ENCODE data around the gene DTL.

The DTL gene

DNA sequence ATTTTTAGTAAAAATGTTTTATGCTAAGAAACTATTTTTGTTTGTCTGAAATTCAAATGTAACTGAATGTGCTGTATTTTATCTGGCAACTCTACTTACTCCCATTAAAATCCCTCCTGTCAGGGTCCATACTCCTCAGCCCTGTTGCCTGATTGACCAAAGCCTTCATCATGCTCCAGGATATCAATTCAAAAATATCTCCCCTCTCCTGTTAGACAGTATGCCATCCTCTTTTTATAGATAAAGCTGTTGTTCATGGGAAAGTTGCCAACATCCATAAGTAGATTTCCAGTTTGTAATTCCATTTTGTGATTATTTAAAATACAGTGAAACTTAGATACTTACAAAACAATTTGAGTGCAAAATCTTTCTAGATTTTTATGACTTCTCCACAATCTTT is 65.7 kb downstream of the DTL start:
- peaks cover 0 to 4% of the 10 kb centered on the region in 2 donors for H3K9me3 ChIP-seq (ENCODE audit: control insufficient read depth in 1 of 2, low read length in 2 of 2)
- no peak overlapping the region for H3K27ac ChIP-seq (ENCODE audit: low read length)
- H3K4me3 ChIP-seq (ENCODE audit: low read depth in 1 of 2, low read length in 2 of 2), result no peak overlapping the region
- no peaks in the 10 kb centered on the region for H3K4me1 ChIP-seq (ENCODE audit: control insufficient read depth in 1 of 2, insufficient read depth in 2 of 2, low read length in 2 of 2)
- no peaks in the 10 kb centered on the region for H3K27me3 ChIP-seq (ENCODE audit: low read depth, low read length)
- no peaks in the 10 kb centered on the region for H3K36me3 ChIP-seq (ENCODE audit: control insufficient read depth in 1 of 2, insufficient read depth in 2 of 2, low read length in 2 of 2)

DNA sequence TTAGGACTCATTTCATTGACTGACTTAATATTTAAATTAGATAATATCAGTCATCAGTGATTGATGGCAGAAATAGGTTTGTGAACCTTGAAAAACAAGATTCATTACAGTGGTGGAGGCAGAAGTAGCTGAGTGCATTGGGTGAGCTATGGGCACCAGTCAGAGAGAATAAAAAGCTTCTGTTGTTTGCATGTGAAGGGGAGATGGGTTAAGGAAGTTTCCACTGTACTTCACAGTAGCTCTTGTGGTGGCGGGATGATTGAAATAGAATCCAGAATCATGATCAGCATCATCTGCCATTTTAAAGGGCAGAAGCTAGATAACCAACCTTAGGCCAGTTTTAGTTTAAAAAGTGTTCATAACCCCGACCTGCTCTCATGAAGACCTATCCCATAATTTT is 66.2 kb downstream of the DTL start:
- H3K4me1 ChIP-seq (ENCODE audit: control insufficient read depth in 1 of 2, insufficient read depth in 2 of 2, low read length in 2 of 2), result no peaks in the 10 kb centered on the region
- H3K9me3 ChIP-seq (ENCODE audit: control insufficient read depth in 1 of 2, low read length in 2 of 2), result peaks cover 0 to 4% of the 10 kb centered on the region in 2 donors
- no peak overlapping the region for H3K27ac ChIP-seq (ENCODE audit: low read length)
- no peaks in the 10 kb centered on the region for H3K27me3 ChIP-seq (ENCODE audit: low read depth, low read length)
- no peaks in the 10 kb centered on the region for H3K36me3 ChIP-seq (ENCODE audit: control insufficient read depth in 1 of 2, insufficient read depth in 2 of 2, low read length in 2 of 2)
- no peak overlapping the region for H3K4me3 ChIP-seq (ENCODE audit: low read depth in 1 of 2, low read length in 2 of 2)

DNA sequence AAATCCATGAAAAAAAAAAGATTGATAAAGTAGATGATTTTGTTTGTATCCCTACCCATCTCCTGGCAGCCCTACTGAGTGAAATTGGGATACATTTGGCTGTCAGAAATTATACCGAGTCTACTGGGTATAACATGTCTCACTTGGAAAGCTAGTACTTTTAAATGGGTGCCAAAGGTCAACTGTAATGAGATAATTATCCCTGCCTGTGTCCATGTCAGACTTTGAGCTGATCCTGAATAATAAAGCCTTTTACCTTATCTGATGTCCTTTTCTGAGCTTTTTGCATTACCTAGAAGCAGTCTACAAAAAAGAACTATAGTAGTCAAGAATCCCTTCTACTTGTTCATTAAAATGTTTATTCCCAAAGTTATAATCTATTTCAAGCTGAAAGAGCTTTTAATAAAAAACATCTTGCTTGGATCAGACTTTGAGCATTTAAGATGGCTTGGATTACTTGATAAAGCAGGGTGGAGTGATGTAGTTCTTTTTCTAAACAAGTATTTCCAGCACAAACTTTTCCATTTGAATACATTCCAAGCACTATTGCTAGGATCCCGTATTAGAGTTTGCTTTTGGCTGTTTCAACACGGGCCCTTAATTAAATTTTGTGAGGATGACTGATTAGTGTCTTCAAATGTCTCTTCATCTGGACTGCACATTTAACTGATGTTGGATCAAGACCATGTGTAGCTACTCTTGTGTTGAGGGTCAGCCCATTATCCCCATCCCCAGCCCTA is 69.2 kb downstream of the DTL start:
- Histone ChIP-seq H3K27me3 (ENCODE audit: low read depth, low read length) (no peaks in the 10 kb centered on the region), H3K4me1 (ENCODE audit: control insufficient read depth in 1 of 2, insufficient read depth in 2 of 2, low read length in 2 of 2) (no peaks in the 10 kb centered on the region), H3K36me3 (ENCODE audit: control insufficient read depth in 1 of 2, insufficient read depth in 2 of 2, low read length in 2 of 2) (no peaks in the 10 kb centered on the region), H3K27ac (ENCODE audit: low read length) (no peak overlapping the region), H3K4me3 (ENCODE audit: low read depth in 1 of 2, low read length in 2 of 2) (no peak overlapping the region), H3K9me3 (ENCODE audit: control insufficient read depth in 1 of 2, low read length in 2 of 2) (no peaks in the 10 kb centered on the region)

DNA sequence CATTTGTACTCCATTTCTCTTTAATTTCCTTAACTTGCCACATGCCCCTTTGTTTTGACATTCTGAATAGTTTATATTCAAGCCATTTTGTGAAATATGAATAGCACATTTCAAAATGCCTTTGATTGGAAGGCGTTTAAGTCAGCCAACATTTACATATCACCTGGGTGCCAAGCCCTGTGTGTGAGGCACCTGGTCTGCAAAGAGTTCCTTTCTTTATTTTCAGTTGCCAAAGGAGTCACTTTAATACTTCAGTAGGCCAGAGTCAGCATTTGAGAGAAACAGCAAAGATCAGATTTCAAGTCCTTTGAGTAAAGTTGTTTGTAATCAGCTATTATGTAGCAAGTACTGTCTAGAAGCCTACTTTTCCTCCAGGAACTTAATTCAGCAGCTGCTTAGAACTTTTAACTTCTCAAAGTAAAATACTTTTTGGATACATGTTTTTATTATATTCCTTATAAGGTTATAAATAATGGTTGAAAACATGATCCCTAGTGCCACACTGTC is 70.8 kb downstream of the DTL start:
- H3K9me3 ChIP-seq (ENCODE audit: control insufficient read depth in 1 of 2, low read length in 2 of 2), result no peaks in the 10 kb centered on the region
- H3K27me3 ChIP-seq (ENCODE audit: low read depth, low read length), result no peaks in the 10 kb centered on the region
- H3K4me1 ChIP-seq (ENCODE audit: control insufficient read depth in 1 of 2, insufficient read depth in 2 of 2, low read length in 2 of 2), result peaks cover 6 to 7% of the 10 kb centered on the region in 2 donors
- H3K27ac ChIP-seq (ENCODE audit: low read length), result no peak overlapping the region
- no peak overlapping the region for H3K4me3 ChIP-seq (ENCODE audit: low read depth in 1 of 2, low read length in 2 of 2)
- H3K36me3 ChIP-seq (ENCODE audit: control insufficient read depth in 1 of 2, insufficient read depth in 2 of 2, low read length in 2 of 2), result no peaks in the 10 kb centered on the region

DNA sequence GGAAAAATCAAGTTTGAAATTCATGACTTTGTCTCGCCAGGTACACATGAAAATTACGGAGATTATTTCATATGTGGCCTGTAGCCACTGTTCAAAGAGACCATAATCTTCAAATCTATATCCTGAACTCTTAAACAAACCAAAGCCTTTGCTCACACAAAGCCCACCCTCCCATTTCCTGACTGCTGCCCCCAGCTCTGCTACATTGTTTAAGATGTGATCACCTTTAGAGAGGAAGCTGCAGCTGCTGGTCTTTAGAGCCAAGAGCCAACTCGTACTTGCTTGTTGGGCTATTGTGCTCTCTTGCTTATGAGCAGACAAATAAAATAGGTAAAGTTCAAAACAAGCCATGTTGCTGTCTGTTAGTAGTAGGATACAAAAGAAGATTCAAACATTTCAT is 71.9 kb downstream of the DTL start:
- peaks cover 6 to 7% of the 10 kb centered on the region in 2 donors for H3K4me1 ChIP-seq (ENCODE audit: control insufficient read depth in 1 of 2, insufficient read depth in 2 of 2, low read length in 2 of 2)
- no peak overlapping the region for H3K4me3 ChIP-seq (ENCODE audit: low read depth in 1 of 2, low read length in 2 of 2)
- no peak overlapping the region for H3K27ac ChIP-seq (ENCODE audit: low read length)

DNA sequence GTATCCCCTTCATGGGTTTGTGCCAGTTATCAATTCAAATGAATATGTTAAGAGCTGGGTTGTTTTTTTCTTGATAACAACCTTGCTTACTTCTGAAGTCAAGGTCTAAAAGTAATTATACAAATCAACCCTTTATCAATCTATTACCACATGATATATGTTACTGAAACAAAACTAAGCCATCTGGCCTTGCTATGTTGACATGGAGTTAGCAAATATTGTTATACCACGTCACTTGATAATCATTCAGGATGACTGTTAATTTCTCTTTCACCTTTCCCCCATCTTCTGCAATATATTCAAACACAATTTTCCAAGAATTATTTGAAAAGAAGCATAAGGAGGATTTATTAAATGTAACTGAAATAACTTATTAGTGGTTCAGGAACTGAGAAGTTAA is 72.6 kb downstream of the DTL start:
- Histone ChIP-seq H3K27me3 (ENCODE audit: low read depth, low read length) (no peaks in the 10 kb centered on the region), H3K4me1 (ENCODE audit: control insufficient read depth in 1 of 2, insufficient read depth in 2 of 2, low read length in 2 of 2) (peaks cover 6 to 7% of the 10 kb centered on the region in 2 donors), H3K36me3 (ENCODE audit: control insufficient read depth in 1 of 2, insufficient read depth in 2 of 2, low read length in 2 of 2) (no peaks in the 10 kb centered on the region), H3K9me3 (ENCODE audit: control insufficient read depth in 1 of 2, low read length in 2 of 2) (no peaks in the 10 kb centered on the region), H3K27ac (ENCODE audit: low read length) (no peak overlapping the region), H3K4me3 (ENCODE audit: low read depth in 1 of 2, low read length in 2 of 2) (no peak overlapping the region)

More for the DNA sequence above, 71.9 kb downstream of the DTL start:
- H3K36me3 ChIP-seq (ENCODE audit: control insufficient read depth in 1 of 2, insufficient read depth in 2 of 2, low read length in 2 of 2), result no peaks in the 10 kb centered on the region
- H3K9me3 ChIP-seq (ENCODE audit: control insufficient read depth in 1 of 2, low read length in 2 of 2), result no peaks in the 10 kb centered on the region
- H3K27me3 ChIP-seq (ENCODE audit: low read depth, low read length), result no peaks in the 10 kb centered on the region

DNA sequence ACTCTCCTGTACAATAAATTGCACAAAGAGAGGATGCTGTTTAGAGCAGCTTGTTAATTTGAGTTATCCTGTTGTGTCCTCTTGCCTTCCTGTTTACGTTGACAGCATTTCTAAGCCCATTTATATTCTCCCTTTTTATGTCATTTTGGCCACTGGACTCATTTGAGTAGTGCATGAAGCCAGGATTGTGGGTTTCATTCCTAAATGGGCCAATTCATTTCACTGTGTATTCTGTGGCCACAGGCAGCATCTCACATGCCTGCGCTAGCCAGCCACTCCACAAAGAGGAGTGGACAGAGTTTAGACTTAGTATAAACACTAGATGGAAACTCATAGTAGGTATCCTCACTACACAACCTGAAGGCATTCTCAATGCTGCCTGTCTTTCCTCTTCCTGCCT is 73.4 kb downstream of the DTL start:
- H3K36me3 ChIP-seq (ENCODE audit: control insufficient read depth in 1 of 2, insufficient read depth in 2 of 2, low read length in 2 of 2), result no peaks in the 10 kb centered on the region
- H3K9me3 ChIP-seq (ENCODE audit: control insufficient read depth in 1 of 2, low read length in 2 of 2), result no peaks in the 10 kb centered on the region
- no peak overlapping the region for H3K4me3 ChIP-seq (ENCODE audit: low read depth in 1 of 2, low read length in 2 of 2)
- H3K4me1 ChIP-seq (ENCODE audit: control insufficient read depth in 1 of 2, insufficient read depth in 2 of 2, low read length in 2 of 2), result peaks cover 6 to 7% of the 10 kb centered on the region in 2 donors
- H3K27ac ChIP-seq (ENCODE audit: low read length), result no peak overlapping the region
- no peaks in the 10 kb centered on the region for H3K27me3 ChIP-seq (ENCODE audit: low read depth, low read length)

DNA sequence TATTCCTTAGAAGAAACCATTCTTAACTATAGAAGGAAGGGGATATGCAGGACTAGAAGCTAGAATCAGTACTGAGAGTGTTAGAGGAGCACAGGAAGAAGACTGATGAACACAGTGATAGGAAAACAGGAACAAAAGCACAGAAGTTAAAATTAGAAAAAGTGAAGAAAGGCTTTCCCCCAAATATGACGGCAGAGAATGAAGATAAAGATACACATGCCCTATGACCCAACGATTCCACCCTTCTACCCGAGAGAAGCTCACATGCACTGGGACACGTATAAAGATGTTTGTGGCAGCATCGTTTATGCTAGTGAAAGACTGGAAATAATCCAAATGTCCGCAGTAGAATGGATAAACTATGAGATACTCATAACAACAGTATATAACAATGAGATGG is 74.2 kb downstream of the DTL start:
- no peaks in the 10 kb centered on the region for H3K27me3 ChIP-seq (ENCODE audit: low read depth, low read length)
- no peaks in the 10 kb centered on the region for H3K36me3 ChIP-seq (ENCODE audit: control insufficient read depth in 1 of 2, insufficient read depth in 2 of 2, low read length in 2 of 2)
- peaks cover 6 to 7% of the 10 kb centered on the region in 2 donors for H3K4me1 ChIP-seq (ENCODE audit: control insufficient read depth in 1 of 2, insufficient read depth in 2 of 2, low read length in 2 of 2)
- H3K27ac ChIP-seq (ENCODE audit: low read length), result no peak overlapping the region
- H3K4me3 ChIP-seq (ENCODE audit: low read depth in 1 of 2, low read length in 2 of 2), result no peak overlapping the region
- H3K9me3 ChIP-seq (ENCODE audit: control insufficient read depth in 1 of 2, low read length in 2 of 2), result no peaks in the 10 kb centered on the region

DNA sequence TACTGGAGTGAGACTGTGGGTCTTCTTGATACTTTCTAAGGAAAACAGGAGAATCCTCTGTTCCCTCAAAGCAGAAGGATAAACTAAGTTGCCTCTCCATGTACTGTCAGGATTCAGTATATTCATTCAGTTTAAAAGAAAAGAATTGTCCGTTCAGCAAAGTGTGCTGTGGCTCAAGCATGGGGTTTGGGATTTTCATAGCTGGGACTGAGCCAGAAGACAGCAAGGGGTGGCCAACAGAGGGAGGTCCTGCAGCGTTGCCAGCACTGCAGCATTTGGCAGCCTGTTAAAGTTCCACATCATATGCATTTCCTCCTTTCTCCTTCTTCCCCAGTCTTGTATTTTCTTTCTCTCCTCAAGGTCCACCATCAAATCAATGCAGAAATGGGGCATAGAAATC is 75.1 kb downstream of the DTL start:
- no peak overlapping the region for H3K27ac ChIP-seq (ENCODE audit: low read length)

DNA sequence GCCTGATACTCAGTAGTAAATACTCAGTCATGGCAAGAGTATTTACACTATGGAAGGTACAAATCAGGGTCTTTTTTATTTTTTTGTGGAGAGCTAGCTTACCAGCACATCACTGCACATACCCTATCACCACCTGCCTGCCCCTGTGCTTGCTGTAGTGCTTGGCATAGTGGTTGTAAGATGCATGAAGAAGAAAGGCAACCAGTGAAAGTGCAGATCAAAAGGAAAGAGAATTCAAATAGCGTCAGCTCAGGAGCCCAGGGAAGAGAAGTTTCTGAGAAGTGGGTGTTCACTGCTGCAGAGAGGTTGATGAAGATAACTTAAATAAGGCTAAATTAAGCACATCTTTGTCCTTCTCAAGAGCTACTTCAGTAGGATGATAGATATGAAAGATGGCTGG is 76.0 kb downstream of the DTL start:
- peaks cover 6 to 7% of the 10 kb centered on the region in 2 donors for H3K4me1 ChIP-seq (ENCODE audit: control insufficient read depth in 1 of 2, insufficient read depth in 2 of 2, low read length in 2 of 2)
- no peaks in the 10 kb centered on the region for H3K9me3 ChIP-seq (ENCODE audit: control insufficient read depth in 1 of 2, low read length in 2 of 2)

More for the DNA sequence above, 75.1 kb downstream of the DTL start:
- H3K4me3 ChIP-seq (ENCODE audit: low read depth in 1 of 2, low read length in 2 of 2), result no peak overlapping the region
- H3K9me3 ChIP-seq (ENCODE audit: control insufficient read depth in 1 of 2, low read length in 2 of 2), result no peaks in the 10 kb centered on the region
- peaks cover 6 to 7% of the 10 kb centered on the region in 2 donors for H3K4me1 ChIP-seq (ENCODE audit: control insufficient read depth in 1 of 2, insufficient read depth in 2 of 2, low read length in 2 of 2)
- no peaks in the 10 kb centered on the region for H3K36me3 ChIP-seq (ENCODE audit: control insufficient read depth in 1 of 2, insufficient read depth in 2 of 2, low read length in 2 of 2)
- no peaks in the 10 kb centered on the region for H3K27me3 ChIP-seq (ENCODE audit: low read depth, low read length)

DNA sequence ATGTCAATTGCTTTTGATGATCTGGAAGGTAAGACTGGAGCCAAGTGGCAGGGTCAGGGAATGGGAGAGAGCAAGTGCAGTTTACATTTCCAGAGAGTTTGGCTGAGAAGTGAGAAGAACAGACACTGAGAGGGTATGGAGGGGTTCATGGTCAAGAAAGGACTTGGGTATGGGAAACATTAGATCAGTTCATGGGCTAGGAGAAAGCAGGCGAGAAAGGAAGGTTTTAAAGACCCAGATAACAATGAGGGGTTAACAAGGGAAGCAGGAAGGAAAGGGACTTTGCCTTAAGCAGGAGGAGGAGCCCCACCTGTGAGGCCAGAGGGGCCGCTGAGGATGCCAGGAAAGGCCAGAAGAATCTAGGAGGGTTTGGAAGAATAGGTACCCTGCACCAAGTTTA is 78.2 kb downstream of the DTL start:
- H3K27me3 ChIP-seq (ENCODE audit: low read depth, low read length), result no peaks in the 10 kb centered on the region
- H3K27ac ChIP-seq (ENCODE audit: low read length), result no peak overlapping the region
- H3K4me1 ChIP-seq (ENCODE audit: control insufficient read depth in 1 of 2, insufficient read depth in 2 of 2, low read length in 2 of 2), result peaks cover 6 to 7% of the 10 kb centered on the region in 2 donors
- no peak overlapping the region for H3K4me3 ChIP-seq (ENCODE audit: low read depth in 1 of 2, low read length in 2 of 2)
- no peaks in the 10 kb centered on the region for H3K36me3 ChIP-seq (ENCODE audit: control insufficient read depth in 1 of 2, insufficient read depth in 2 of 2, low read length in 2 of 2)
- H3K9me3 ChIP-seq (ENCODE audit: control insufficient read depth in 1 of 2, low read length in 2 of 2), result no peaks in the 10 kb centered on the region

More for the DNA sequence above, 76.0 kb downstream of the DTL start:
- Histone ChIP-seq H3K27ac (ENCODE audit: low read length) (no peak overlapping the region), H3K36me3 (ENCODE audit: control insufficient read depth in 1 of 2, insufficient read depth in 2 of 2, low read length in 2 of 2) (no peaks in the 10 kb centered on the region), H3K4me3 (ENCODE audit: low read depth in 1 of 2, low read length in 2 of 2) (no peak overlapping the region), H3K27me3 (ENCODE audit: low read depth, low read length) (no peaks in the 10 kb centered on the region)

All from muscle layer of duodenum (tissue), 2 donors.